Prostate gland (tissue), 2 donors: Measurements from ENCODE around the gene CNTNAP2. TPM values are rescaled to one million over a fixed set of nuclear protein-coding genes. Genes with fewer than 3 reads are reported as not detected.

Source experiments
- DNase-seq: peaks from one replicate; pipeline ENCODE4 v3.0.0-alpha.2; 2019; ENCODE audit warnings: low spot score
- H3K27ac ChIP-seq, 2 donors: fragments of 200-600 bp; sonication (generic); 2 replicates each; pipeline ENCODE4 v1.5.1; 2017 to 2019
- H3K27me3 ChIP-seq: fragments of 200-600 bp; sonication (generic); replicated peaks from 2 replicates; pipeline ENCODE4 v1.5.1; 2019; ENCODE audit not compliant: insufficient read depth
- H3K36me3 ChIP-seq, 2 donors: fragments of 200-600 bp; sonication (generic); 1 replicate in 1 of 2; 2 replicates in 1 of 2; pipeline versions ENCODE4 v1.5.1 to v1.8.1; 2017 to 2019
- H3K4me1 ChIP-seq: fragments of 200-600 bp; sonication (generic); replicated peaks from 2 replicates; pipeline ENCODE4 v1.5.1; 2019
- H3K4me3 ChIP-seq, 2 donors: fragments of 200-600 bp; sonication (generic); 2 replicates each; pipeline ENCODE4 v1.5.1; 2017 to 2019
- H3K9me3 ChIP-seq: fragments of 200-600 bp; sonication (generic); 2 replicates; pipeline ENCODE4 v1.5.1; 2017
- POLR2A ChIP-seq: fragments of 450-650 bp; IDR thresholded peaks from one replicate; pipeline ENCODE4 v1.6.1; 2016; ENCODE audit warnings: antibody characterized with exemption, mild to moderate bottlenecking
- POLR2AphosphoS5 ChIP-seq: sonication (generic); formaldehyde crosslinking; IDR thresholded peaks from one replicate; pipeline ENCODE4 v1.6.1; 2017; ENCODE audit warnings: antibody characterized with exemption
- WGBS: methylation state at CpG from one replicate; pipeline ENCODE4 v1.1.5; 2018; 5-methylcytosine and 5-hydroxymethylcytosine counted together
- intact Hi-C: fragments of 100-400 bp; cut with DNase I; formaldehyde crosslinking; loops from one replicate; pipeline ENCODE4 v1.14.2; 2022
- total RNA-seq, 2 donors: library from RNA; depleted of rRNA; stranded (reverse); fragments of >200 nt; gene quantifications; one replicate each; pipeline ENCODE4 v1.1.0, GENCODE V29; 2016
- TF ChIP-seq, protein P1 (sequence below), 4 experiments: fragments of 200-600 bp in 2 of 4; fragments of 450-650 bp in 2 of 4; sonication (generic) in 2 of 4; IDR thresholded peaks; 1 replicate in 3 of 4; 2 replicates in 1 of 4; pipeline ENCODE4 v1.5.1; 2016 to 2019; ENCODE audit warnings: antibody characterized with exemption in 4 of 4, mild to moderate bottlenecking in 2 of 4, moderate library complexity in 2 of 4

The CNTNAP2 gene
- total RNA-seq, 2 donors from 2014 or later: 10.6 to 43.7 TPM

DNA sequence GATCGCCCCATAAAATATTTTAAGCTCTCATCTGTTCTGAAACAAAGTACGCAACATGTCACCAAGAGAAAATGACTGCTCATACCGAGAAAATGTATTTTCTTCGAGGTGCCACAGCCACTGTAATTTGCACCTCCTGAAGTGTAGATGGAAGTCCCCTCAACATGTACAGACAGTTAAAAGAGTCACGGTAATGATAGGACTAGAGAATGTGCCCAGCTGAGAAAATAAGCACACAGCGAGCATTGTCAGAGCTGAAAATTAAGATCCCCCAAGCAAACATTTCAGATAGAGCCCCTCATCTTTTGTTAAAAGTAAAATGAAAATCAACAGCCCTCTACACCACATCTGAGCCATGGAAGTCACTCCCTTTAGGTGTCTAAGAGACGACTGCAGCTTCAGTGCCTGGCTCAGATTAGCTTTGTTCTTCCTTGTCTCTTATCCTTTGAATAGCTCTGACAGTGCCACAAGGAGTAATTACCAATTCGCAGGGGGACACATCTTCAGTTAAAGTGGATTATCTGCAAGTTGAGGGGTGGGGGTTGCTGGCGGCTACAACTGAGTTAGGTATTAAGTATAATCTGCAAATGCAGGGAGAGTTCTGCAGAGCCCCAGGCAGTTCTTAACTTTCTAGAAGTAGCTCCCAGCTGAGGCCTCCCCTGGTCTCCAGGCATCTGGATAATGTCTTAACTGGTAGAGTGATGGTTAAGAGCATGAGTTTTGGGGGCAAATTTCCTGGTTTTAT lies 2251.3 kb downstream of the CNTNAP2 start:
- intact Hi-C loops: no loop called here
- WGBS: 77% methylated on average over 9 of the region's 9 CpGs

DNA sequence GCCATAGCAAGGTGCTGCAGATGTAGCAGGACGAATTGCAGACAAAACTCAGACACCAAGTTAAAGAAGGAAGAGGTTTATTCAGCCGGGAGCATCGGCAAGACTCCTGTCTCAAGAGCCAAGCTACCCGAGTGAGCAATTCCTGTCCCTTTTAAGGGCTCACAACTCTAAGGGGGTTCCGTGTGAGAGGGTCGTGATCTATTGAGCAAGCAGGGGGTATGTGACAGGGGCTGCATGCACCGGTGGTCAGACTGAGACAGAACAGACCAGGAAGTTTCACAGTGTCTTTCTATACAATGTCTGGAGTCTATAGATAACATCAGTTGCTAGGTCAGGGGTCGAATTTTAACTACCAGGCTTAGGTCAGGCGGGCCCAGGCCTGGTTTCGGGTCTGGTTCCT lies 2252.0 kb downstream of the CNTNAP2 start:
- Histone ChIP-seq H3K27me3 (no peaks in the 10 kb centered on the region), H3K4me3 (no peak overlapping the region), H3K4me1 (no peaks in the 10 kb centered on the region), H3K36me3 (no peaks in the 10 kb centered on the region), H3K27ac (no peak overlapping the region), H3K9me3 (no peaks in the 10 kb centered on the region)
- no peak for DNase-seq
- WGBS: 88% methylated on average over 10 of the region's 10 CpGs
- no peak for TF ChIP-seq POLR2AphosphoS5
- TF ChIP-seq, protein P1, sequence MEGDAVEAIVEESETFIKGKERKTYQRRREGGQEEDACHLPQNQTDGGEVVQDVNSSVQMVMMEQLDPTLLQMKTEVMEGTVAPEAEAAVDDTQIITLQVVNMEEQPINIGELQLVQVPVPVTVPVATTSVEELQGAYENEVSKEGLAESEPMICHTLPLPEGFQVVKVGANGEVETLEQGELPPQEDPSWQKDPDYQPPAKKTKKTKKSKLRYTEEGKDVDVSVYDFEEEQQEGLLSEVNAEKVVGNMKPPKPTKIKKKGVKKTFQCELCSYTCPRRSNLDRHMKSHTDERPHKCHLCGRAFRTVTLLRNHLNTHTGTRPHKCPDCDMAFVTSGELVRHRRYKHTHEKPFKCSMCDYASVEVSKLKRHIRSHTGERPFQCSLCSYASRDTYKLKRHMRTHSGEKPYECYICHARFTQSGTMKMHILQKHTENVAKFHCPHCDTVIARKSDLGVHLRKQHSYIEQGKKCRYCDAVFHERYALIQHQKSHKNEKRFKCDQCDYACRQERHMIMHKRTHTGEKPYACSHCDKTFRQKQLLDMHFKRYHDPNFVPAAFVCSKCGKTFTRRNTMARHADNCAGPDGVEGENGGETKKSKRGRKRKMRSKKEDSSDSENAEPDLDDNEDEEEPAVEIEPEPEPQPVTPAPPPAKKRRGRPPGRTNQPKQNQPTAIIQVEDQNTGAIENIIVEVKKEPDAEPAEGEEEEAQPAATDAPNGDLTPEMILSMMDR (IDR thresholded peaks at IDR 0.05): no peak
- no peak for TF ChIP-seq POLR2A
- intact Hi-C loops: no loop called here

More for the DNA sequence above, 2251.3 kb downstream of the CNTNAP2 start:
- Histone ChIP-seq H3K27me3 (no peaks in the 10 kb centered on the region), H3K4me1 (no peaks in the 10 kb centered on the region), H3K9me3 (no peaks in the 10 kb centered on the region), H3K36me3 (no peaks in the 10 kb centered on the region), H3K27ac (no peak overlapping the region), H3K4me3 (no peak overlapping the region)
- TF ChIP-seq POLR2AphosphoS5 (no peak), POLR2A (no peak)
- TF ChIP-seq, protein P1 (IDR thresholded peaks at IDR 0.05): no peak
- DNase-seq: no peak

DNA sequence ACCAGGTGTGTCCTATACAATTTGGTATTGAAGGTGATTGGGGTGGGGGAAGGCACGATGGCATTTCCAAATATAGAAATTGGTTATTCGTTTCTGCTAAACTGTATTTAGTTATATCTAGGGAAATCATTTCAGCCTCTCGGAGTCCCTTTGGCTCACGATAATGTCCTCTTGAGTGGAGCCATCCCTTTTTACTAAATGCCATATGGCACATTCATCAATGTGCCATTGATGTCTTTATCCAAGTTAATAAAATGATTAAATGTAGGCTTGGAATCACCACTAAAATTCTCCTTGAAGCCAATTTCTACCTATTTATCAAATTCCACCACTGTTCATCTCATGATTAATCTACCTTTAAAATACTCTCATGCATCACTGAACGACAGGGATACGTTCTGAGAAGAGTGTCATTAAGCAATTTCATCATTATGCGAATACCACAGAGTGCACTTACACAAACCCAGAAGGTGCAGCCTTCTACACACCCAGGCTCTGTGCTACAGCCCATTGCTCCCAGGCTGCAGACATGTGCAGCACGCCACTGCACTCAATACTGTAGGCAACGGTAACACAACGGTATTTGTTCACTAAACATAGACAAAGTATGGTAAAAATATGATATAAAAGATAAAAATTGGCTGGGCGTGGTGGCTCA lies 2254.8 kb downstream of the CNTNAP2 start:
- intact Hi-C loops: no loop called here
- Histone ChIP-seq H3K27me3 (no peaks in the 10 kb centered on the region), H3K9me3 (no peaks in the 10 kb centered on the region), H3K36me3 (no peaks in the 10 kb centered on the region), H3K27ac (no peak overlapping the region), H3K4me1 (no peaks in the 10 kb centered on the region), H3K4me3 (no peak overlapping the region)
- 89% methylated on average over 11 of the region's 11 CpGs for WGBS
- TF ChIP-seq, protein P1 (IDR thresholded peaks at IDR 0.05): no peak
- TF ChIP-seq POLR2A (no peak), POLR2AphosphoS5 (no peak)
- DNase-seq: no peak

DNA sequence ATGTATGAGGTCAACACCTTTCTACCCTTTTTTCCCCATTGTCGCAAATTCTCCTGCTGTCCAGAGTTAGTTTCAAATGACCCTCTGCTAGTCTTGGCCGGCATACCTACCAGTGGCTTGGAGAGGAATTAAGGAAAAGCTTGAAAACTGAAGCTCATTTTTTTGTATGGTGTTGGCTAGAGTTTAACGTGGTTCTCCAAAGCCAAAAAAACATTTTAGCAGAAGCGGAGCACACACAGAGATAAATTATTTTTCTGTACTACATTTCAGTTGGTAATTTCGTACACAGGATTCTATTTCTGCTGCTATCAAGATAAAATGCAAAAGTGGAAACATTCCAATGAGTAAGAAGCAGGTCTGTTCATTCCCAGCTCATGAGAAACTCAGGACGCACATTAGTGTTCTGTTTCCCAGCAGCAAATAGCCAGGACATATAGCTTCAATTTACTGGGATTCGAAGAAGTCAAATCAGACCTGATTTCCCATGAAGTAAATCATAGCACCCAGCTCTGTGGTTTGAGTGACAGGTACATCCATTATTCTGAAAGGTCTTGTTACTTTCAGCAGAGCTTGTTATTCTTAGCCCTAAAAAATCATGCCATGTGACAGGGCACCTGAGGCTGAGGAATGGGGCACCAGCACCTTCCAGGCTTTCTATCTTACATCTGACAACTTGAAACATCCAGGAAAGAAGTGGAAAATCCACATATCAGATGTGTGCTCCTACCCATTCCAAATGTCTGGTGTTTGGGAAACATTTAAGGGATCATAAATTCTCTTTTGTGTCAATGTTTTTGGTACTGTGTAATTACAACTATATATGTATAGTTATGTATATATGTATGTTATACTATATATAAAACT lies 2258.0 kb downstream of the CNTNAP2 start:
- H3K27ac ChIP-seq: no peak overlapping the region
- H3K4me1 ChIP-seq: no peaks in the 10 kb centered on the region
- WGBS: 39% methylated on average over 7 of the region's 7 CpGs
- no peak for DNase-seq
- no peak overlapping the region for H3K4me3 ChIP-seq
- intact Hi-C loops: no loop called here
- no peaks in the 10 kb centered on the region for H3K27me3 ChIP-seq
- TF ChIP-seq, protein P1 (IDR thresholded peaks at IDR 0.05): no peak
- no peak for TF ChIP-seq POLR2A
- TF ChIP-seq POLR2AphosphoS5: no peak
- no peaks in the 10 kb centered on the region for H3K36me3 ChIP-seq
- H3K9me3 ChIP-seq: no peaks in the 10 kb centered on the region
